IMR-90 (cell line): ENCODE results near the gene TMBIM1. TPM values are rescaled to one million over a fixed set of nuclear protein-coding genes. Genes with fewer than 3 reads are reported as not detected.

Source experiments
- ATAC-seq: fragments of 200-7000 bp; cut with Tn5 transposase; 2 replicates; pipeline ENCODE4 v1.9.1; 2020; ENCODE audit warnings: low read depth, mild to moderate bottlenecking, moderate library complexity
- BruUV-seq: library from RNA; stranded (reverse); fragments of 400-500 nt; replicated peaks from 2 replicates; lab custom pipeline; 2021; lab: Mats Ljungman, UMichigan
- CTCF ChIA-PET: fragments of 300-600 bp; formaldehyde crosslinking; extraction: SDS; loops from one replicate; lab custom pipeline; 2021; ENCODE audit warnings: antibody characterized with exemption; lab: Yijun Ruan, JAX
- POLR2A ChIA-PET: fragments of 300-600 bp; sonication (Branson Sonifier 250); formaldehyde crosslinking; loops from one replicate; lab custom pipeline; 2022; ENCODE audit warnings: antibody characterized with exemption; ENCODE audit not compliant: unreplicated experiment; lab: Charles Lee
- DNase-seq: peaks from one replicate; pipeline ENCODE4 v3.0.0; 2013
- H2AFZ ChIP-seq: replicated peaks from 2 replicates; pipeline ENCODE3; 2013; ENCODE audit warnings: low read length, mild to moderate bottlenecking; ENCODE audit not compliant: poor library complexity
- H2AK5ac ChIP-seq: 2 replicates; pipeline ENCODE4 v1.6.1; 2013; ENCODE audit warnings: low read depth, low read length, inconsistent platforms
- H2AK9ac ChIP-seq: replicated peaks from 2 replicates; pipeline ENCODE3; 2013; ENCODE audit warnings: mild to moderate bottlenecking, low read depth, low read length, moderate library complexity; ENCODE audit not compliant: poor library complexity
- H2BK120ac ChIP-seq: 2 replicates; pipeline ENCODE4 v1.6.1; 2013; ENCODE audit warnings: low read depth, low read length, inconsistent platforms
- H2BK15ac ChIP-seq: 3 replicates; pipeline ENCODE4 v1.6.1; 2013; ENCODE audit warnings: low read depth, low read length, inconsistent platforms
- H2BK20ac ChIP-seq: 2 replicates; pipeline ENCODE4 v1.6.1; 2013; ENCODE audit warnings: low read depth, mild to moderate bottlenecking, inconsistent platforms, low read length, moderate library complexity
- H2BK5ac ChIP-seq: 2 replicates; pipeline ENCODE4 v1.6.1; 2013; ENCODE audit warnings: mild to moderate bottlenecking, low read depth, low read length, inconsistent platforms; ENCODE audit not compliant: poor library complexity, severe bottlenecking
- H3K14ac ChIP-seq: replicated peaks from 2 replicates; pipeline ENCODE4 v1.6.1; 2013; ENCODE audit warnings: low read depth, low read length, inconsistent platforms
- H3K18ac ChIP-seq: 2 replicates; pipeline ENCODE4 v1.6.1; 2013; ENCODE audit warnings: low read depth, low read length, control low read depth
- H3K23ac ChIP-seq: 2 replicates; pipeline ENCODE4 v1.6.1; 2013; ENCODE audit warnings: low read depth, low read length, inconsistent platforms
- H3K27ac ChIP-seq: 2 replicates; pipeline ENCODE4 v1.5.1; 2013; ENCODE audit warnings: mild to moderate bottlenecking, control low read depth, low read length; ENCODE audit not compliant: insufficient read depth
- H3K27me3 ChIP-seq: 2 replicates; pipeline ENCODE4 v1.6.1; 2013; ENCODE audit warnings: low read length; ENCODE audit not compliant: control insufficient read depth, insufficient read depth
- H3K36me3 ChIP-seq: 2 replicates; pipeline ENCODE4 v1.6.1; 2013; ENCODE audit warnings: low read length, mixed read lengths; ENCODE audit not compliant: control insufficient read depth, insufficient read depth
- H3K4ac ChIP-seq: 2 replicates; pipeline ENCODE4 v1.6.1; 2013; ENCODE audit warnings: low read depth, low read length, inconsistent platforms
- H3K4me1 ChIP-seq: 2 replicates; pipeline ENCODE4 v1.6.1; 2013; ENCODE audit warnings: low read length, mixed read lengths; ENCODE audit not compliant: control insufficient read depth, insufficient read depth
- H3K4me2 ChIP-seq: 2 replicates; pipeline ENCODE4 v1.6.1; 2013; ENCODE audit warnings: low read depth, mild to moderate bottlenecking, control low read depth, low read length, moderate library complexity
- H3K4me3 ChIP-seq: 2 replicates; pipeline ENCODE4 v1.5.1; 2013; ENCODE audit warnings: low read depth, mild to moderate bottlenecking, control low read depth, low read length, moderate library complexity; ENCODE audit not compliant: insufficient read depth
- H3K56ac ChIP-seq: 2 replicates; pipeline ENCODE4 v1.6.1; 2013; ENCODE audit warnings: low read length, inconsistent platforms; ENCODE audit not compliant: insufficient read depth; ENCODE audit errors: extremely low read depth
- H3K79me1 ChIP-seq, 2 experiments: 2 replicates each; pipeline ENCODE4 v1.6.1; 2013; ENCODE audit warnings: low read length in 2 of 2, inconsistent platforms in 1 of 2, low read depth in 1 of 2
- H3K9ac ChIP-seq: 2 replicates; pipeline ENCODE4 v1.6.1; 2013; ENCODE audit warnings: low read depth, low read length, control low read depth
- H3K9me1 ChIP-seq: 2 replicates; pipeline ENCODE4 v1.6.1; 2013; ENCODE audit warnings: low read length, inconsistent platforms; ENCODE audit not compliant: insufficient read depth
- H3K9me3 ChIP-seq: 2 replicates; pipeline ENCODE4 v1.6.1; 2013; ENCODE audit warnings: low read length; ENCODE audit not compliant: control insufficient read depth, insufficient read depth
- H4K20me1 ChIP-seq: 2 replicates; pipeline ENCODE4 v1.6.1; 2013; ENCODE audit warnings: low read length, inconsistent platforms; ENCODE audit not compliant: insufficient read depth
- H4K5ac ChIP-seq: 2 replicates; pipeline ENCODE4 v1.6.1; 2013; ENCODE audit warnings: mild to moderate bottlenecking, low read depth, low read length, control low read depth
- H4K8ac ChIP-seq, 2 experiments: 2 replicates each; pipeline ENCODE4 v1.6.1; 2013; ENCODE audit warnings: low read depth in 2 of 2, low read length in 2 of 2, control low read depth in 1 of 2, inconsistent platforms in 1 of 2
- H4K91ac ChIP-seq: 2 replicates; pipeline ENCODE4 v1.6.1; 2013; ENCODE audit warnings: low read depth, low read length, inconsistent platforms; ENCODE audit not compliant: insufficient read depth
- CEBPB ChIP-seq: IDR thresholded peaks from 2 replicates; pipeline ENCODE4 v1.6.1; 2012; ENCODE audit warnings: low read depth, low read length, improper control_type of control experiment
- CHD1 ChIP-seq: IDR thresholded peaks from 2 replicates; pipeline ENCODE4 v1.6.1; 2012; ENCODE audit warnings: low read depth, low read length, improper control_type of control experiment
- ELK1 ChIP-seq: fragments of 150-350 bp; IDR thresholded peaks from 2 replicates; pipeline ENCODE4 v1.6.1; 2016; ENCODE audit warnings: low read depth, mild to moderate bottlenecking, low read length, moderate library complexity, borderline replicate concordance
- FOS ChIP-seq: fragments of 150-350 bp; IDR thresholded peaks from 2 replicates; pipeline ENCODE4 v1.6.1; 2016; ENCODE audit warnings: low read depth, low read length
- MAFK ChIP-seq: IDR thresholded peaks from 2 replicates; pipeline ENCODE4 v1.6.1; 2012; ENCODE audit warnings: low read depth, low read length, improper control_type of control experiment
- MXI1 ChIP-seq: IDR thresholded peaks from 2 replicates; pipeline ENCODE4 v1.6.1; 2012; ENCODE audit warnings: low read depth, mild to moderate bottlenecking, low read length, moderate library complexity, borderline replicate concordance
- RAD21 ChIP-seq: IDR thresholded peaks from 2 replicates; pipeline ENCODE4 v1.6.1; 2012; ENCODE audit warnings: low read length, improper control_type of control experiment
- SMC3 ChIP-seq: fragments of 150-350 bp; IDR thresholded peaks from 2 replicates; pipeline ENCODE4 v1.6.1; 2016; ENCODE audit warnings: low read depth, mild to moderate bottlenecking, antibody characterized with exemption, low read length, moderate library complexity
- WGBS, 2 experiments: methylation state at CpG; one replicate each; pipeline versions ENCODE4 v1.1.5 to v1.1.7; 2013; ENCODE audit warnings: missing lambda C conversion rate in 2 of 2; ENCODE audit not compliant: insufficient read length in 1 of 2; ENCODE audit errors: extremely low coverage in 2 of 2; 5-methylcytosine and 5-hydroxymethylcytosine counted together
- dilution Hi-C: fragments of 300-500 bp; cut with HindIII; formaldehyde crosslinking; loops from one replicate; pipeline ENCODE4 v1.14.3; 2018; ENCODE audit warnings: low sequenced_read_pairs; ENCODE audit not compliant: unreplicated experiment
- in situ Hi-C: fragments of 300-500 bp; cut with MboI; formaldehyde crosslinking; loops from 3 replicates; pipeline ENCODE4 v1.14.3; 2019; ENCODE audit warnings: low sequenced_read_pairs, inconsistent platforms, mixed read lengths
- intact Hi-C: fragments of 100-400 bp; cut with micrococcal nuclease; formaldehyde crosslinking; loops from 2 replicates; pipeline ENCODE4 v1.10.0; 2022
- polyA plus RNA-seq, 3 experiments: library from polyadenylated mRNA; depleted of rRNA; stranded (reverse); fragments of >200 nt; gene quantifications; 2 replicates each; pipeline ENCODE4 v1.2.3, GENCODE V29; 2012; ENCODE audit warnings: low replicate concordance in 1 of 3
- total RNA-seq: library from RNA; depleted of rRNA; stranded (reverse); fragments of >200 nt; gene quantifications from 2 replicates; pipeline ENCODE4 v1.2.3, GENCODE V29; 2012

TMBIM1 gene
- total and polyA plus RNA-seq, 2 of the 4 experiments (the other 2 are of a cell fraction): 84.6 to 102 TPM

GRCh38 chr2:218229239-218229638, 63.1 kb downstream of the TMBIM1 start:
- intact Hi-C loops: loop anchor here (5.0 kb wide), 1 partner anchor 42 kb away; no protein-coding TSS in a partner anchor
- Histone ChIP-seq H2BK15ac (no peak overlapping the region), H3K9me1 (peaks cover 10% of the 10 kb centered on the region; the same call in 1 of the 2 replicates), H3K27me3 (no peaks in the 10 kb centered on the region), H3K4me1 (peaks cover 11% of the 10 kb centered on the region; the same call in 1 of the 2 replicates), H3K56ac (peak overlapping the region; percentile 93; the same call in 1 of the 2 replicates), H3K4me2 (no peak overlapping the region), H3K27ac (no peak overlapping the region; the same call in 1 of the 2 replicates), H3K18ac (peak overlapping the region; percentile 91; the same call in 1 of the 2 replicates), H3K36me3 (peaks cover 63% of the 10 kb centered on the region), H2AFZ (no peak overlapping the region), H2AK9ac (no peak overlapping the region), H3K4me3 (no peak overlapping the region), H2BK20ac (0 out of 2 replicates have a peak overlapping the region, but pooled peaks have one; percentile 22), H2AK5ac (no peak overlapping the region), H4K5ac (no peak overlapping the region), H4K91ac (no peak overlapping the region; the same call in 1 of the 2 replicates), H4K20me1 (peaks cover 26% of the 10 kb centered on the region; the same call in 1 of the 2 replicates), H2BK5ac (peak overlapping the region; percentile 91), H3K4ac (peak overlapping the region; percentile 97; the same call in 1 of the 2 replicates), H3K23ac (peak overlapping the region; percentile 94; the same call in 1 of the 2 replicates), H3K79me1 (peaks cover 35 to 53% of the 10 kb centered on the region in 2 experiments), H3K9me3 (no peaks in the 10 kb centered on the region), H3K14ac (peak overlapping the region; percentile 98; the same call in 1 of the 2 replicates), H2BK120ac (peak overlapping the region; percentile 97; the same call in 1 of the 2 replicates), H3K9ac (no peak overlapping the region), H4K8ac (peak overlapping the region; percentile 92 to 96; a peak in 2 of 4 replicates)
- DNase-seq (peak; percentile 87), ATAC-seq (peak; percentile 90)
- no TSS peak for BruUV-seq
- CTCF ChIA-PET: no interaction called here
- POLR2A ChIA-PET: interaction anchor here (1.5 to 1.6 kb wide), 2 partner anchors 13 to 41 kb away, joined by 4 to 6 read pairs; partner anchors contain the start of genes AAMP and PNKD
- in situ Hi-C loops: no loop called here
- TF ChIP-seq RAD21 (no peak), MAFK (no peak), CHD1 (no peak), FOS (no peak), MXI1 (no peak), ELK1 (no peak), SMC3 (no peak), CEBPB (no peak; the same call in 1 of the 2 replicates)
- dilution Hi-C loops: no loop called here
- no CpG with 5 or more reads among the region's 3 CpGs for WGBS, 2 experiments
